Nephron (organoid): ENCODE data around the gene BAZ2B.

Experiments used
- H3K27ac Mint-ChIP-seq, 3 experiments: 2 replicates each; pipeline ENCODE4 v1.8.0; 2020; ENCODE audit warnings: mixed read lengths in 3 of 3, mild to moderate bottlenecking in 2 of 3, moderate library complexity in 1 of 3
- H3K27me3 Mint-ChIP-seq: 2 replicates; pipeline ENCODE4 v1.8.0; 2021; ENCODE audit warnings: low read depth, mild to moderate bottlenecking, moderate library complexity, mixed read lengths
- H3K36me3 Mint-ChIP-seq: 2 replicates; pipeline ENCODE4 v1.8.0; 2020; ENCODE audit warnings: low read depth, mixed read lengths
- H3K4me1 Mint-ChIP-seq: 2 replicates; pipeline ENCODE4 v1.8.0; 2020; ENCODE audit warnings: mixed read lengths
- H3K4me3 Mint-ChIP-seq, 3 experiments: 2 replicates each; pipeline ENCODE4 v1.8.0; 2020; ENCODE audit warnings: mild to moderate bottlenecking in 3 of 3, mixed read lengths in 3 of 3, moderate library complexity in 2 of 3
- H3K9me3 Mint-ChIP-seq: 2 replicates; pipeline ENCODE4 v1.8.0; 2020; ENCODE audit warnings: mixed read lengths
- CTCF ChIP-seq, 3 experiments: fragments of 200-600 bp; sonication (generic); IDR thresholded peaks; one replicate each; pipeline ENCODE4 v1.5.0; 2021; ENCODE audit warnings: antibody characterized with exemption in 3 of 3; ENCODE audit not compliant: unreplicated experiment in 3 of 3

BAZ2B gene

GRCh38 chr2:159444754-159445153, 171.6 kb downstream of the BAZ2B start:
- Mint-ChIP-seq H3K4me1 (peaks cover 8% of the 10 kb centered on the region), H3K36me3 (peaks cover 75% of the 10 kb centered on the region), H3K27ac (no peak overlapping the region), H3K4me3 (no peak overlapping the region), H3K9me3 (no peaks in the 10 kb centered on the region), H3K27me3 (no peaks in the 10 kb centered on the region)
- TF ChIP-seq CTCF (IDR thresholded peaks at IDR 0.05; ENCODE audit: unreplicated experiment in 3 of 3): no peak

- no peaks in the 10 kb centered on the region for H3K4me1 Mint-ChIP-seq
- H3K4me3 Mint-ChIP-seq: no peak overlapping the region
- TF ChIP-seq CTCF (IDR thresholded peaks at IDR 0.05; ENCODE audit: unreplicated experiment in 3 of 3): no peak
- H3K27ac Mint-ChIP-seq: no peak overlapping the region
- no peaks in the 10 kb centered on the region for H3K27me3 Mint-ChIP-seq
- no peaks in the 10 kb centered on the region for H3K9me3 Mint-ChIP-seq
- peaks cover 80% of the 10 kb centered on the region for H3K36me3 Mint-ChIP-seq
Measured at GRCh38 chr2:159442159-159442852, 174.0 kb downstream of the BAZ2B start.

GRCh38 chr2:159441182-159441581, 175.2 kb downstream of the BAZ2B start:
- Mint-ChIP-seq H3K36me3 (peaks cover 77% of the 10 kb centered on the region), H3K9me3 (no peaks in the 10 kb centered on the region), H3K4me3 (no peak overlapping the region), H3K27ac (no peak overlapping the region), H3K4me1 (no peaks in the 10 kb centered on the region), H3K27me3 (no peaks in the 10 kb centered on the region)
- no peak for TF ChIP-seq CTCF (IDR thresholded peaks at IDR 0.05; ENCODE audit: unreplicated experiment in 3 of 3)

- no peak overlapping the region for H3K27ac Mint-ChIP-seq
- no peaks in the 10 kb centered on the region for H3K27me3 Mint-ChIP-seq
- H3K9me3 Mint-ChIP-seq: no peaks in the 10 kb centered on the region
- no peak for TF ChIP-seq CTCF (IDR thresholded peaks at IDR 0.05; ENCODE audit: unreplicated experiment in 3 of 3)
- H3K4me1 Mint-ChIP-seq: no peaks in the 10 kb centered on the region
- H3K36me3 Mint-ChIP-seq: peaks cover 62% of the 10 kb centered on the region
- no peak overlapping the region for H3K4me3 Mint-ChIP-seq
Measured at GRCh38 chr2:159439421-159439820, 176.9 kb downstream of the BAZ2B start.

GRCh38 chr2:159438720-159439353, 177.5 kb downstream of the BAZ2B start:
- H3K27me3 Mint-ChIP-seq: no peaks in the 10 kb centered on the region
- H3K36me3 Mint-ChIP-seq: peaks cover 57% of the 10 kb centered on the region
- H3K9me3 Mint-ChIP-seq: no peaks in the 10 kb centered on the region
- no peaks in the 10 kb centered on the region for H3K4me1 Mint-ChIP-seq
- no peak overlapping the region for H3K4me3 Mint-ChIP-seq
- no peak overlapping the region for H3K27ac Mint-ChIP-seq
- TF ChIP-seq CTCF (IDR thresholded peaks at IDR 0.05; ENCODE audit: unreplicated experiment in 3 of 3): no peak

- H3K4me3 Mint-ChIP-seq: no peak overlapping the region
- no peaks in the 10 kb centered on the region for H3K9me3 Mint-ChIP-seq
- TF ChIP-seq CTCF (IDR thresholded peaks at IDR 0.05; ENCODE audit: unreplicated experiment in 3 of 3): no peak
- H3K36me3 Mint-ChIP-seq: peaks cover 57% of the 10 kb centered on the region
- H3K27ac Mint-ChIP-seq: no peak overlapping the region
- H3K27me3 Mint-ChIP-seq: no peaks in the 10 kb centered on the region
- H3K4me1 Mint-ChIP-seq: no peaks in the 10 kb centered on the region
Measured at GRCh38 chr2:159438284-159438683, 178.1 kb downstream of the BAZ2B start.
